Measurements from ENCODE around the gene ZNF555. TPM values are rescaled to one million over a fixed set of nuclear protein-coding genes. Genes with fewer than 3 reads are reported as not detected.
A peak's percentile ranks its signal among the peaks of the same experiment; 100 is the strongest.
"Not testable (repeated sequence)": the region's sequence is repeated elsewhere in the genome, so short reads cannot be mapped to it uniquely, and the experiment has no call there.

The ZNF555 gene
- total RNA-seq, 2 experiments from 2014 or later: 1.5 to 1.9 TPM

- no peak for DNase-seq
- H3K4me3 Mint-ChIP-seq: no peak overlapping the region
- H3K36me3 Mint-ChIP-seq: peaks cover 10% of the 10 kb centered on the region
- H3K27ac Mint-ChIP-seq: no peak overlapping the region
- no peaks in the 10 kb centered on the region for H3K27me3 Mint-ChIP-seq
- no peaks in the 10 kb centered on the region for H3K9me3 Mint-ChIP-seq
- peaks cover 2% of the 10 kb centered on the region for H3K4me1 Mint-ChIP-seq
Measured at GRCh38 chr19:2813235-2814160, 27.8 kb upstream of the ZNF555 start.

GRCh38 chr19:2814426-2814825, 26.8 kb upstream of the ZNF555 start:
- no peak overlapping the region for H3K4me3 Mint-ChIP-seq
- no peak for DNase-seq
- no peak overlapping the region for H3K27ac Mint-ChIP-seq
- no peaks in the 10 kb centered on the region for H3K27me3 Mint-ChIP-seq
- peaks cover 2% of the 10 kb centered on the region for H3K4me1 Mint-ChIP-seq
- peaks cover 4% of the 10 kb centered on the region for H3K36me3 Mint-ChIP-seq
- H3K9me3 Mint-ChIP-seq: no peaks in the 10 kb centered on the region

GRCh38 chr19:2815191-2815614, 26.1 kb upstream of the ZNF555 start:
- H3K27ac Mint-ChIP-seq: no peak overlapping the region
- DNase-seq: no peak
- no peak overlapping the region for H3K4me3 Mint-ChIP-seq
- H3K4me1 Mint-ChIP-seq: peaks cover 2% of the 10 kb centered on the region
- no peaks in the 10 kb centered on the region for H3K9me3 Mint-ChIP-seq
- H3K27me3 Mint-ChIP-seq: no peaks in the 10 kb centered on the region
- H3K36me3 Mint-ChIP-seq: peaks cover 4% of the 10 kb centered on the region

- no peak overlapping the region for H3K27ac Mint-ChIP-seq
- peaks cover 4% of the 10 kb centered on the region for H3K36me3 Mint-ChIP-seq
- no peaks in the 10 kb centered on the region for H3K27me3 Mint-ChIP-seq
- no peaks in the 10 kb centered on the region for H3K9me3 Mint-ChIP-seq
- H3K4me1 Mint-ChIP-seq: peaks cover 2% of the 10 kb centered on the region
- no peak for DNase-seq
- no peak overlapping the region for H3K4me3 Mint-ChIP-seq
Measured at GRCh38 chr19:2815923-2816322, 25.4 kb upstream of the ZNF555 start.

- H3K36me3 Mint-ChIP-seq: peaks cover 4% of the 10 kb centered on the region
- H3K27me3 Mint-ChIP-seq: no peaks in the 10 kb centered on the region
- no peak overlapping the region for H3K4me3 Mint-ChIP-seq
Measured at GRCh38 chr19:2816641-2817040, 24.6 kb upstream of the ZNF555 start.

GRCh38 chr19:2817237-2817829, 23.9 kb upstream of the ZNF555 start:
- H3K27ac Mint-ChIP-seq, DNase-seq, H3K27me3 Mint-ChIP-seq, H3K4me3 Mint-ChIP-seq, H3K36me3 Mint-ChIP-seq, H3K9me3 Mint-ChIP-seq, H3K4me1 Mint-ChIP-seq: not testable (repeated sequence)

More at GRCh38 chr19:2816641-2817040, 24.6 kb upstream of the ZNF555 start:
- DNase-seq: no peak
- Mint-ChIP-seq H3K9me3 (no peaks in the 10 kb centered on the region), H3K4me1 (peaks cover 2% of the 10 kb centered on the region), H3K27ac (no peak overlapping the region)

- no peaks in the 10 kb centered on the region for H3K36me3 Mint-ChIP-seq
- no peaks in the 10 kb centered on the region for H3K9me3 Mint-ChIP-seq
- peak; percentile 99 for DNase-seq
- no peaks in the 10 kb centered on the region for H3K27me3 Mint-ChIP-seq
- H3K4me3 Mint-ChIP-seq: peak within 1 kb of the TSS; percentile 84
- H3K27ac Mint-ChIP-seq: no peak within 1 kb of the TSS
- peaks cover 2% of the 10 kb centered on the region for H3K4me1 Mint-ChIP-seq
Measured at GRCh38 chr19:2819540-2820111, 21.6 kb upstream of the ZNF555 start, which contains the start of gene ZNF554. Gene ZNF554, plus strand, starts transcription at chr19:2819868. Its CDS starts 204 bp downstream, at chr19:2820072.

- Mint-ChIP-seq H3K27ac (no peak overlapping the region), H3K27me3 (no peaks in the 10 kb centered on the region), H3K9me3 (no peaks in the 10 kb centered on the region), H3K36me3 (no peaks in the 10 kb centered on the region), H3K4me1 (peaks cover 2% of the 10 kb centered on the region), H3K4me3 (peak overlapping the region; percentile 84)
- no peak for DNase-seq
Measured at GRCh38 chr19:2820112-2820702, 21.1 kb upstream of the ZNF555 start.

- H3K36me3 Mint-ChIP-seq: peaks cover 6% of the 10 kb centered on the region
- no peak for DNase-seq
- H3K27ac Mint-ChIP-seq: no peak overlapping the region
- H3K4me1 Mint-ChIP-seq: no peaks in the 10 kb centered on the region
- H3K4me3 Mint-ChIP-seq: no peak overlapping the region
- H3K27me3 Mint-ChIP-seq: no peaks in the 10 kb centered on the region
- H3K9me3 Mint-ChIP-seq: peaks cover 3% of the 10 kb centered on the region
Measured at GRCh38 chr19:2822846-2823245, 18.4 kb upstream of the ZNF555 start.

GRCh38 chr19:2823646-2824045, 17.6 kb upstream of the ZNF555 start:
- H3K4me3 Mint-ChIP-seq: no peak overlapping the region

GRCh38 chr19:2824129-2824528, 17.1 kb upstream of the ZNF555 start:
- Mint-ChIP-seq H3K27ac (no peak overlapping the region), H3K27me3 (no peaks in the 10 kb centered on the region), H3K4me1 (no peaks in the 10 kb centered on the region), H3K9me3 (peaks cover 13% of the 10 kb centered on the region), H3K36me3 (peaks cover 18% of the 10 kb centered on the region), H3K4me3 (no peak overlapping the region)
- DNase-seq: no peak

More at GRCh38 chr19:2823646-2824045, 17.6 kb upstream of the ZNF555 start:
- peaks cover 9% of the 10 kb centered on the region for H3K9me3 Mint-ChIP-seq
- H3K27ac Mint-ChIP-seq: no peak overlapping the region
- H3K4me1 Mint-ChIP-seq: no peaks in the 10 kb centered on the region
- no peak for DNase-seq
- H3K27me3 Mint-ChIP-seq: no peaks in the 10 kb centered on the region
- H3K36me3 Mint-ChIP-seq: peaks cover 14% of the 10 kb centered on the region

GRCh38 chr19:2827022-2827421, 14.3 kb upstream of the ZNF555 start:
- no peak overlapping the region for H3K4me3 Mint-ChIP-seq
- H3K27me3 Mint-ChIP-seq: no peaks in the 10 kb centered on the region
- no peak overlapping the region for H3K27ac Mint-ChIP-seq
- DNase-seq: no peak
- peaks cover 30% of the 10 kb centered on the region for H3K36me3 Mint-ChIP-seq
- H3K4me1 Mint-ChIP-seq: no peaks in the 10 kb centered on the region
- peaks cover 21% of the 10 kb centered on the region for H3K9me3 Mint-ChIP-seq

GRCh38 chr19:2827840-2828489, 13.3 kb upstream of the ZNF555 start:
- no peak overlapping the region for H3K27ac Mint-ChIP-seq
- peaks cover 39% of the 10 kb centered on the region for H3K36me3 Mint-ChIP-seq
- no peak overlapping the region for H3K4me3 Mint-ChIP-seq
- H3K9me3 Mint-ChIP-seq: peaks cover 26% of the 10 kb centered on the region
- no peaks in the 10 kb centered on the region for H3K27me3 Mint-ChIP-seq
- DNase-seq: no peak
- H3K4me1 Mint-ChIP-seq: no peaks in the 10 kb centered on the region

- no peaks in the 10 kb centered on the region for H3K4me1 Mint-ChIP-seq
- DNase-seq: no peak
- no peak overlapping the region for H3K27ac Mint-ChIP-seq
- H3K4me3 Mint-ChIP-seq: no peak overlapping the region
- no peaks in the 10 kb centered on the region for H3K27me3 Mint-ChIP-seq
- H3K36me3 Mint-ChIP-seq: peaks cover 62% of the 10 kb centered on the region
- H3K9me3 Mint-ChIP-seq: peaks cover 42% of the 10 kb centered on the region
Measured at GRCh38 chr19:2834294-2834871, 6.9 kb upstream of the ZNF555 start.
